ENCODE results near the gene DHRS7B. TPM values are rescaled to one million over a fixed set of nuclear protein-coding genes. Genes with fewer than 3 reads are reported as not detected.

DHRS7B gene
- total RNA-seq, 1 donor from 2014 or later, result 20.9 TPM

- TF ChIP-seq CTCF (IDR thresholded peaks at IDR 0.05), result peak; percentile 56
- Histone ChIP-seq H3K4me1 (peaks cover 15% of the 10 kb centered on the region), H3K4me3 (no peak overlapping the region), H3K36me3 (no peaks in the 10 kb centered on the region), H3K27me3 (ENCODE audit: low read depth) (no peaks in the 10 kb centered on the region), H3K27ac (no peak overlapping the region), H3K9me3 (no peaks in the 10 kb centered on the region)
- DNase-seq (no peak), ATAC-seq (no peak)
- intact Hi-C loops (cut with DNase I), result no loop called here
Observed at GRCh38 chr17:21129023-21129681, 2.4 kb downstream of the DHRS7B start.

- no peak for TF ChIP-seq CTCF (IDR thresholded peaks at IDR 0.05)
- Histone ChIP-seq H3K27ac (no peak overlapping the region), H3K9me3 (peaks cover 6% of the 10 kb centered on the region), H3K36me3 (no peaks in the 10 kb centered on the region), H3K4me1 (peaks cover 14% of the 10 kb centered on the region), H3K4me3 (no peak overlapping the region), H3K27me3 (ENCODE audit: low read depth) (no peaks in the 10 kb centered on the region)
- no peak for ATAC-seq
- intact Hi-C loops (cut with DNase I), result no loop called here
- no peak for DNase-seq
Observed at GRCh38 chr17:21131137-21131536, 4.4 kb downstream of the DHRS7B start.

GRCh38 chr17:21132428-21132827 lies 5.7 kb downstream of the DHRS7B start:
- Histone ChIP-seq H3K27ac (no peak overlapping the region), H3K9me3 (peaks cover 6% of the 10 kb centered on the region), H3K27me3 (ENCODE audit: low read depth) (no peaks in the 10 kb centered on the region), H3K4me1 (peaks cover 9% of the 10 kb centered on the region), H3K4me3 (no peak overlapping the region), H3K36me3 (no peaks in the 10 kb centered on the region)
- peak; percentile 68 to 78 for ATAC-seq
- peak; percentile 59 for DNase-seq
- intact Hi-C loops (cut with DNase I), result no loop called here
- no peak for TF ChIP-seq CTCF (IDR thresholded peaks at IDR 0.05)

- Histone ChIP-seq H3K4me1 (no peaks in the 10 kb centered on the region), H3K4me3 (no peak overlapping the region), H3K27me3 (ENCODE audit: low read depth) (no peaks in the 10 kb centered on the region), H3K27ac (no peak overlapping the region), H3K9me3 (peaks cover 6% of the 10 kb centered on the region), H3K36me3 (no peaks in the 10 kb centered on the region)
- TF ChIP-seq CTCF (IDR thresholded peaks at IDR 0.05), result no peak
- DNase-seq, result no peak
- intact Hi-C loops (cut with DNase I), result no loop called here
- ATAC-seq, result no peak
Observed at GRCh38 chr17:21134559-21134958, 7.8 kb downstream of the DHRS7B start.

GRCh38 chr17:21140911-21141310 lies 14.1 kb downstream of the DHRS7B start:
- no peak for TF ChIP-seq CTCF (IDR thresholded peaks at IDR 0.05)
- Histone ChIP-seq H3K4me3 (no peak overlapping the region), H3K4me1 (no peaks in the 10 kb centered on the region), H3K36me3 (no peaks in the 10 kb centered on the region), H3K9me3 (no peaks in the 10 kb centered on the region), H3K27ac (no peak overlapping the region), H3K27me3 (ENCODE audit: low read depth) (no peaks in the 10 kb centered on the region)
- DNase-seq (no peak), ATAC-seq (no peak)
- intact Hi-C loops (cut with DNase I), result no loop called here
